GM10266 (cell line): ENCODE measurements around the gene CCP110.
"Not testable (repeated sequence)": the region's sequence is repeated elsewhere in the genome, so short reads cannot be mapped to it uniquely, and the experiment has no call there.

Source experiments
- DNase-seq: peaks from one replicate; pipeline ENCODE4 v3.0.0; 2012; ENCODE audit errors: extremely low spot score
- TF ChIP-seq, protein P1 (sequence below): IDR thresholded peaks from 2 replicates; pipeline ENCODE4 v1.5.1; 2012; ENCODE audit warnings: mild to moderate bottlenecking, low read depth; ENCODE audit not compliant: control insufficient read depth, insufficient read depth; ENCODE audit errors: missing control alignments

Gene CCP110

DNA sequence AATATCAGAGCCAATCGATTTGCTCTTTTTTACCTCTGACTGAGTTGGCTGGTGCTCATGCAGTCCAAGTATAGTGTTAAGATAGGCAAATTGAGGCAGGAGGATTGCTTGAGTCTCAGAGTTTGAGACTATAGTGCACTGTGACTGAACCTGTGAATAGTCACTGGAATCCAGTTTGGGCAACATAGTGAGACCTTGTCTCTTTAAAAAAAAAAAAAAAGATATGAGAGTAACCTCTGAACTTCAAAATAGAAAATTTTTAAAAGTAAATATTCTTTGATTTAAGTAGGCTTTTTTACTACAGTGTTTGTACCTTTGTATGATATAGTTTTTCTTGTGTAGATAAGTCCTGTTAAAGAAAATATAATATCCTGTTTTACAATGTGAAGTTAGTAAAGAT, 3.4 kb downstream of the CCP110 start:
- DNase-seq, result no peak
- TF ChIP-seq, protein P1, sequence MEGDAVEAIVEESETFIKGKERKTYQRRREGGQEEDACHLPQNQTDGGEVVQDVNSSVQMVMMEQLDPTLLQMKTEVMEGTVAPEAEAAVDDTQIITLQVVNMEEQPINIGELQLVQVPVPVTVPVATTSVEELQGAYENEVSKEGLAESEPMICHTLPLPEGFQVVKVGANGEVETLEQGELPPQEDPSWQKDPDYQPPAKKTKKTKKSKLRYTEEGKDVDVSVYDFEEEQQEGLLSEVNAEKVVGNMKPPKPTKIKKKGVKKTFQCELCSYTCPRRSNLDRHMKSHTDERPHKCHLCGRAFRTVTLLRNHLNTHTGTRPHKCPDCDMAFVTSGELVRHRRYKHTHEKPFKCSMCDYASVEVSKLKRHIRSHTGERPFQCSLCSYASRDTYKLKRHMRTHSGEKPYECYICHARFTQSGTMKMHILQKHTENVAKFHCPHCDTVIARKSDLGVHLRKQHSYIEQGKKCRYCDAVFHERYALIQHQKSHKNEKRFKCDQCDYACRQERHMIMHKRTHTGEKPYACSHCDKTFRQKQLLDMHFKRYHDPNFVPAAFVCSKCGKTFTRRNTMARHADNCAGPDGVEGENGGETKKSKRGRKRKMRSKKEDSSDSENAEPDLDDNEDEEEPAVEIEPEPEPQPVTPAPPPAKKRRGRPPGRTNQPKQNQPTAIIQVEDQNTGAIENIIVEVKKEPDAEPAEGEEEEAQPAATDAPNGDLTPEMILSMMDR, result no peak

DNA sequence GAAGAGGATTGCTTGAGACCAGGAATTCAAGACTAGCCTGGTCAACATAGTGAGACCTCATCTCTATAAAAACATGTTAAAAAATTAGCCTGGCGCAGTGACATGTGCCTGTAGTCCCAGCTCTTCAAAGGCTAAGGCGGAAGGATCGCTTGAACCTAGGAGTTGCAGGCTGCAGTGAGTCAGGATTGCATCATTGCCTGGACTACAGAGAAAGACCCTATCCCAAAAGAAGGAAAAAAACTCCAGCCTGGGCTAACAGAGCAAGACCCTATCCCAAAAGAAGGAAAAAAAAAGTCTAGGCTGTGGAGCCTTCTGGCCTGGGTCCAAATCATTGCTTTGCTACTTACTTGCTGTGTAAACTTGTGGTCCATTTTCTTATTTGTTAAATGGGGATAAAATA, 4.9 kb downstream of the CCP110 start:
- TF ChIP-seq, protein P1, result no peak
- no peak for DNase-seq

DNA sequence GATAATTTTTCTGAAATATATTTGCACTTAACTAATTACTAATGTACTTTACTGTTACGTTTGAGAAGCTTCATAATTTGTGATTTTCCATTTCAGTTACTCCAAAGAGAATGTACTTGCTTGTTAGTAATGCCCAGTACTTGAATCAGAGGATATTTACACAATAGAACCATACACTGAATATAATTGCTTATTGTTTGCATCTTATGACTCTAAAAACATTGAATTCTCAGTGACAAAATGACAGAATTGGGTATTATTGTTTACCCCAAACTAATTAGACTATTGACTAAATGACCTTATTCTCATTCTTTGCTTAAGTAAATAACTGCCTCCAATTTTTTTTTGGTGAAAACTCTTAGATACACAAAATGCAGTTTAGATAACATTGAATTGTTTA, 8.9 kb downstream of the CCP110 start:
- DNase-seq, result no peak
- TF ChIP-seq, protein P1, result no peak

DNA sequence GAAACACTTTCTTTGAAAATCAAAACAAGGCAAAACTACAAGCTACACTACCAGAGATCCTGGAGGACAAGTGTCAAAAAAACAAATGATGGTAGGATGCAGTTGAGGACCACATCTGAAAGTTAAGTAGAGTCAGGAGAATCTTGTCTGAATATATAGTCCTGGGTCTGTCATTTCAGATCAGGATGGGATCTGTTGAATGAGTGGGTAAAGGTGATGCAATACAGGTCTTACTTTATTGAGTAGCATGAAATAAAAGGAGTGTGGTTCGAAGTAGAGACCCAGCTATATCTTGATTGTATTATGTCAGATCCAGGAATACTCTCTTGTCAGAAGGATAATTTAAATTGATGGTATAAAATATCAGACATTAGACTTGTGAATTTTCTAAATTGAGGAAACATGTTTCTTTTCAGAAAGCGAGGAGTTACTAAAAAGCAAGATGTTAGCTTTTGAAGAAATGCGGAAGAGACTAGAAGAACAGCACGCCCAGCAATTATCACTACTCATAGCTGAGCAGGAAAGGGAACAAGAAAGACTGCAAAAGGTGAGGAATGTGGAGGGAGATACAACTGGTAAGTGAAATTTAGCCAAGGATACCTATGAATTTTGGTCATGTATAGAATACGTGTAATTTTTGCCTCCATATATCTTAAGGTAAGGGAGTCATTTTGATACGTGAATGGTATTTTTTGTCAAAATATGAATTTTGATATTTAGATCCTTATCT, 16.7 kb downstream of the CCP110 start:
- TF ChIP-seq, protein P1, result no peak
- no peak for DNase-seq

DNA sequence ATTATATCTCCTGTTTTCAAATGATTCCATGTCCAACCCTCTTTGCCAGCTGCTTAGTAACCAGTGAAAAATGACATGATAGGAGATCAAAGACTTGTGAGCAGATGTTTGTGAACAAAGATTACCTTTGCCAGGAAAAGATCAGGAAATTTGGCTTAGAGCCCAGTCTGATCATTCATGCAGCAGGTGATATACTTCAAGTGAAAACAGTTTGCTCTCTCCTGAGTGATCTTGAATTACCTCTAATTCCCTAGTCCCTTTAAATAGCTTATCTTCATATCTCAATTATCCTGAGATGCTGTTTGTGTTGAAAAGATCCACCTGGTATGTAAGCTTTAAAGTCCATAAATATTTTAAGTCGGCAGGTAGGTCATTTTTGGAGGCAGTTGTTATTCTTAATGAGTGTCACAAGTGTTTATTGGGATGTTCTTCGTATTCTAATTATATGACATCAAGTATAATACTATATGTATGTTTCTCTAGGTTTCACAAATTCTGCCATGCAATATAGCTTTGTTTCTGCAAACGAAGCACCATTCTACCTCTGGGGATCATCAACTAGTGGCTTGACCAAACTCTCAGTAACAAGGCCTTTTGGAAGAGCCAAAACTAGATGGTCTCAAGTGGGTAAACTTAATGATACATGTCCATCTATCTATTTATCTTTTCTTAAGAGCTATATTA, 18.5 kb downstream of the CCP110 start:
- TF ChIP-seq, protein P1, result no peak
- no peak for DNase-seq

DNA sequence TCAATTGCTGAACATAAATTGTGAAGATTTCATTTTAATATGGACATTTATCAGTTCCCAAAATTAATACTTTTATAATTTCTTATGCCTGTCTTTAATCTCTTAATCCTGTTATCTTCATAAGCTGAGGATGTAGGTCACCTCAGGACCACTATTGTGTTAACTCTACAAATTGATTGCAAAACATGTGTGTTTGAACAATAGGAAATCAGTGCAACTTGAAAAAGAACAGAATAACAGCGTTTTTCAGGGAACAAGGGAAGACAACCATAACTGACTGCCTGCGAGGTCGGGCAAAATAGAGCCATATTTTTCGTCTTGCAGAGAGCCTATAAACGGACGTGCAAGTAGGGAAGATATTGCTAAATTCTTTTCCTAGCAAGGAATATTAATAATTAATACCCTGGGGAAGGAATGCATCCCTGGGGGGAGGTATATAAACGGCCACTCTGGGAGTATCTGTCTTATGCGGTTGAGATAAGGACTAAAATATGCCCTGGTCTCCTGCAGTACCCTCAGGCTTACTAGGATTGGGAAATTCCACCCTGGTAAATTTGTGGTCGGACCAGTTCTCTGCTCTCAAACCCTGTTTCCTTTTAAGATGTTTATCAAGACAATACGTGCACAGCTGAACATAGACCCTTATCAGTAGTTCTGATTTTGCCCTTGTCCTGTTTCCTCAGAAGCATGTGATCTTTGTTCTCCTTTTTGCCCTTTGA, 19.7 kb downstream of the CCP110 start:
- DNase-seq, result not testable (repeated sequence)

DNA sequence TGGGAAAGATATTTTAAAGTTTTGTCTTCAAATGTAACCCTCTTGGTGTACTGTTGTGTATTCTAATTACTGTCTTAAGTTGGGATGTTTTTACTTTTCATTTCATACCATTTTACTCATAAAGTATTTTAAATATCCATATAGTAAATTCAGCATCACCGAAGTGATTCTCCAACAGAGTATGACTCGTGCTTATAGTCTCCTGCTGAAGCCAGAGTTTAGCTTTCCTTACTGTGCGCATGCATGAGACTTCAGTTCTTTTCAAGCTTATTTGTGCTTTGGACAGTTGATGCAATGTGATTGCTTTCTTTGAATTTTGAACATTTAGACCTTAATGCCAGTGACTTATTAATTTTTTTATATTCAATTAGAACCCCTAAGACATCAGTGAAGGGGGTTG, 24.4 kb downstream of the CCP110 start:
- TF ChIP-seq, protein P1, result no peak
- DNase-seq, result no peak
